ENCODE results near the gene ARL6IP5. TPM values are rescaled to one million over a fixed set of nuclear protein-coding genes. Genes with fewer than 3 reads are reported as not detected.

ARL6IP5 gene
- total RNA-seq, 1 experiment from 2014 or later = 16.9 TPM

- no peak for DNase-seq
- no peak within 1 kb of the TSS for H4K8ac ChIP-seq (replicated peaks; ENCODE audit: insufficient read length, low read depth, low read length)
- no peaks in the 10 kb centered on the region for H3K79me2 ChIP-seq (ENCODE audit: insufficient read depth, low read length)
- H3K4me2 ChIP-seq (ENCODE audit: insufficient read depth, insufficient read length, low read length) = no peak within 1 kb of the TSS
- H4K5ac ChIP-seq (ENCODE audit: insufficient read length, low read depth, low read length) = no peak within 1 kb of the TSS
- H2BK20ac ChIP-seq (ENCODE audit: low read depth, low read length, poor library complexity, severe bottlenecking) = no peak within 1 kb of the TSS
- no peak within 1 kb of the TSS for H3K56ac ChIP-seq (ENCODE audit: insufficient read length, low read depth, low read length)
- H3K18ac ChIP-seq (ENCODE audit: insufficient read length, low read depth, low read length) = no peak within 1 kb of the TSS
- H3K23me2 ChIP-seq (ENCODE audit: insufficient read length, low read depth, low read length, poor library complexity, severe bottlenecking) = no peaks in the 10 kb centered on the region
- H3K9me3 ChIP-seq (ENCODE audit: control insufficient read depth, low read depth, low read length) = no peaks in the 10 kb centered on the region
- H3K14ac ChIP-seq (ENCODE audit: insufficient read depth, low read length) = no peak within 1 kb of the TSS
- no peak within 1 kb of the TSS for H2BK120ac ChIP-seq (ENCODE audit: low read depth, low read length, poor library complexity, severe bottlenecking)
- no peak within 1 kb of the TSS for H2BK12ac ChIP-seq (ENCODE audit: insufficient read length, low read depth, low read length)
- no peak within 1 kb of the TSS for H3K23ac ChIP-seq (ENCODE audit: insufficient read length, low read depth, low read length)
- H3K27ac ChIP-seq (ENCODE audit: insufficient read length, low read depth, low read length) = no peak within 1 kb of the TSS
- H3K9ac ChIP-seq (ENCODE audit: extremely low read depth, insufficient read length, low read length) = no peak within 1 kb of the TSS
- Mint-ChIP-seq H3K36me3 (ENCODE audit: insufficient read depth in 1 of 3, low read depth in 3 of 3) (no peaks in the 10 kb centered on the region), H3K9me3 (no peaks in the 10 kb centered on the region), H3K27me3 (ENCODE audit: low read depth) (no peaks in the 10 kb centered on the region), H3K4me1 (peaks cover 0 to 9% of the 10 kb centered on the region in 2 experiments; a peak in 2 of 4 replicates), H3K4me3 (no peak within 1 kb of the TSS), H3K27ac (no peak within 1 kb of the TSS)
- H3K79me1 ChIP-seq (ENCODE audit: insufficient read depth, low read depth, low read length, poor library complexity, severe bottlenecking) = no peaks in the 10 kb centered on the region
- no peak for TF ChIP-seq CTCF (conservative IDR thresholded peaks at IDR 0.05)
- H3T11ph ChIP-seq (ENCODE audit: low read length) = no peak within 1 kb of the TSS
- no peak within 1 kb of the TSS for H2AK5ac ChIP-seq (ENCODE audit: insufficient read length, low read length)
- WGBS (ENCODE audit: extremely low coverage, insufficient read length, low lambda C conversion rate) = no CpG with 5 or more reads among the region's 3 CpGs
- no peak within 1 kb of the TSS for H2BK5ac ChIP-seq (ENCODE audit: insufficient read length, low read length)
- H3K4me1 ChIP-seq (ENCODE audit: insufficient read depth, low read length) = no peaks in the 10 kb centered on the region; the same call in 1 of the 2 replicates
- H2BK15ac ChIP-seq (ENCODE audit: low read depth, low read length) = no peak within 1 kb of the TSS
- H4K20me1 ChIP-seq (ENCODE audit: control insufficient read depth, insufficient read depth, insufficient read length) = no peaks in the 10 kb centered on the region
- H4K91ac ChIP-seq (ENCODE audit: insufficient read length, low read depth, low read length) = no peak within 1 kb of the TSS
- H3K4ac ChIP-seq (ENCODE audit: low read depth, low read length) = no peak within 1 kb of the TSS
- no peak within 1 kb of the TSS for H2AFZ ChIP-seq (ENCODE audit: low read length)
- H3K27me3 ChIP-seq (ENCODE audit: insufficient read depth, low read length) = no peaks in the 10 kb centered on the region
Measured at GRCh38 chr3:69122403-69122802, 37.7 kb downstream of the ARL6IP5 start, which contains the start of gene LMOD3. TSS of gene LMOD3 (minus strand) at chr3:69122595. CDS start at chr3:69122386, 209 bp downstream.

All from H9 (cell line).